ENCODE results near the gene ADAM8.

GRCh38 chr10:133292919-133293809 is 16.5 kb upstream of the ADAM8 start:
- TF ChIP-seq CTCF (optimal IDR thresholded peaks at IDR 0.05 in 1 of 3, IDR thresholded peaks at IDR 0.05 in 1 of 3, conservative IDR thresholded peaks at IDR 0.05 in 1 of 3; ENCODE audit: extremely low read depth in 1 of 3, insufficient read depth in 2 of 3, low read length in 3 of 3) (no peak), EZH2 (IDR thresholded peaks at IDR 0.05; ENCODE audit: low read length) (no peak)

All from keratinocyte (primary cell).